CD4-positive, alpha-beta T cell treated with Interleukin-21 for 1 hour (primary cell): ENCODE results near the gene PINK1.

Experiments used
- DNase-seq: peaks from one replicate; pipeline ENCODE4 v3.0.0-alpha.2; 2020

The PINK1 gene

GRCh38 chr1:20611652-20612051 lies 21.6 kb upstream of the PINK1 start:
- DNase-seq = no peak

DNA sequence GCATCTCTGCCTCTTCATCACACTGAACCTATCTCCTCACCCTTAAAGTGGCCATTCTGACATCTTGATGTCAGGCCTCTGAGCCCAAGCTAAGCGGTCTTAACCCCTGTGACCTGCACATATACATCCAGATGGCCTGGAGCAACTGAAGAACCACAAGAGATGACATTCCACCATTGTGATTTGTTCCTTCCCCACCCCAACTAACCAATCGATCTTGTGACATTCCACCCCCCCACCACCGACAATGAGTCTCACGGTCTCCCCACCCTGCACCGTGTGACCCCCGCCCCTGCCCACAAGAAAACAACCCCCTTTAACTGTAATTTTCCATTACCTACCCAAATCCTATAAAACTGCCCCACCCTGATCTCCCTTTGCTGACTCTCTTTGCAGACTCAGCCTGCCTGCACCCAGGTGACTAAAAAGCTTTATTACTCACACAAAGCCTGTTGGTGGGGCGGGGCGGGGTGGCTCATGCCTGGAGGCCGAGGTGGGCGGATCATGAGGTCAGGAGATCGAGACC lies 21.0 kb upstream of the PINK1 start:
- DNase-seq = no peak

- DNase-seq = no peak
Observed at GRCh38 chr1:20614131-20614579, 19.1 kb upstream of the PINK1 start.

- no peak for DNase-seq
Observed at GRCh38 chr1:20615946-20616846, 17.1 kb upstream of the PINK1 start.

DNA sequence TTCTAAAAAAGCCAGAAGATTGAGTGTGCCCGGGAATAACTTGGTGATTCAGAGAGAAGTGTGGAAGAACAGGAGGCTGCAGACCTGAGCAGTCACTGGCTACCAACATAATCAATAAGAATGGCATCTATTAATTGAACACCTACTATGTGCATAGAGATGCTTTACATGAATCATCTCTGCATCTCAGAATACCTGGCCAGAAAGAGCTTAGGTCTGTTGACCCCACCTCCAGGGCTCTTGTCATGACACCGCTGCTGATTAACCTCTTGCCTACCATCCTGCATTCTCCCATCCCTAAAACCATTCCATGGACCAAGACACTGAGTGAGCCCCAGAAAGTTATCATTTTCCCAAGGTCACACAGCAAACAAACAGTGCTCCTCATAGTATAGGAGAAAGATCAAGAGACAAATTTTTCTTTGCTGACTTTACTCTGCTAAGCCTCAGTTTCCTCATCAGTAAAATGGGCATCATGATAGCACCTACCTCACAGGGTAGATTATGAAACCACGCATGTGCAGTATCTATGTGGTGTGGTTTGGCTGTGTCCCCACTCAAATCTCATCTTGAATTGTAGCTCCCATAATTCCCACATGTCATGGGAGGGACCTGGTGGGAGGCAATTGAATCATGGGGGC lies 16.3 kb upstream of the PINK1 start:
- no peak for DNase-seq

- DNase-seq = no peak
Observed at GRCh38 chr1:20618550-20618949, 14.7 kb upstream of the PINK1 start.

- no peak for DNase-seq
Observed at GRCh38 chr1:20619999-20620398, 13.3 kb upstream of the PINK1 start.

GRCh38 chr1:20621012-20621411 lies 12.2 kb upstream of the PINK1 start:
- no peak for DNase-seq

GRCh38 chr1:20624709-20625108 lies 8.5 kb upstream of the PINK1 start:
- DNase-seq = no peak

DNA sequence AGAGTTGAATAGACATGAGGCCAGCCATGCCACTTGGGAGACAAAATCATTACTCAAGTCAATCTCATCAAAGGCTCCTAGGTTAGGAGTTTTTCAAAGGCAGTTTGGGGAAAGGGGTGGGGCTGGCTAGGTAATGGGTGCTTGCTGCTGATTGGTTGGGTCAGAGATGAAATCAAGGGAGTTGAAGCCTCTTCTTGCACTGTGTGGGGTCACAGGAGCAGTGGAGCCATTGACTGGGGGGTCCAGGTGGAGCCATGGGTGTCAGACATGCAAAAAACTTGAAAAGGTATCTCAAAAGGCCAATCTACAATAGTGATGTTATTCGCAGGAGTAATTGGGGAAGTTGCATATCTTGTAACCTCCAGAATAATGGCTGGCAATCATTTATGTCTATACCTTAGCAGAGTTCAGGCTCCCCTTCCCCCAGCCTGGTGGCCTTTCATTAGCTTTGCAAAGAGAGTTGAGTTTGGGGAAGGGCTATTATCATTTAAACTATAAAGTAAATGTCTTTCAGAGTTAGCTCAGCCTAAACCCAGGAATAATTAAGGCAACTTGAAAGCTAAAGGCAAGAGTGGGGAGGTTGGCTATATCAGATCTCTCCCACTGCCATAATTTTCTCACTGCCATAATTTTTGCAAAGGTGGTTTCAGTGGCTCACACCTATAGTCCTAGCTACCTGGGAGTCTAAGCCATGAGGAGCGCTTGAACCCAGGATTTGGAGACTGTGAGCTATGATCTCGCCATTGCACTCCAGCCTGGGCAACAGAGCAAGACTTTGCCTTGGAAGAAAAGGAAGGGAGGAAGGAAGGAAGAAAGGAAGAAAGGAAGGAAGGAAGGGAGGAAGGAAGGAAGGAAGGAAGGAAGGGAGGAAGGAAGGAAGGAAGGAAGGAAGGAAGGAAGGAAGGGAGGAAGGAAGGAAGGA lies 7.8 kb upstream of the PINK1 start:
- no peak for DNase-seq

DNA sequence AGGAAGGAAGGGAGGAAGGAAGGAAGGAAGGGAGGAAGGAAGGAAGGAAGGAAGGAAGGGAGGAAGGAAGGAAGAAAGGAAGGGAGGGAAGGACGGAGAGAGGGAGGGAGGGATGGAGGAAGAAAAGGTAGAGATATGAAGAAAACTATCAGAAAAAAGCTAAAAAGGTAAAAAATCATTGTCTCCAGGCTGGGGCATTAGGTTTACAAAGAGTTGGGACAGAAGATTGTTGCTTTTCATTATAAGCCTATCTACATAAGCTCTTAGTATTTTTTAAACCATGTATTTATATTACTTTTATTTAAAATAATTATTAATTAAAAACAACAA lies 7.2 kb upstream of the PINK1 start:
- no peak for DNase-seq

DNA sequence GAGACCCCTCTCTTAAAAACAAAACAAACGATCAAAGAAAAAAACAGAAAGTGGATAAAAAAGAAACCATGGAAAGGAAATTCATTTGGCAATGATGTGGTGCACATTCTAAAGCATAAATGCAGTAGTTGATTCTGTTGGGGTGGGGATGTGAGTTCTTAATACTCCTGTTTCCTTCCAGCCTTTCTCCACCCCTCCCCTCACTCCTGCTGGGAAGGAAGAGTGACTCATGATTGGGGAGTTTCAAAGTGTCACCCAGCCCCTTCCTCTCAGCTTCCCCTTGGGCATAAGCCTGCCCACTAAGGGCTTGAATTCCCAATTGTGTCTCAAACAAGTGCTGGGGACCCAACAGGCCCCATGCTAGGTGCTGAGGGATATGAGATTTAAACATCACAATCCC lies 6.7 kb upstream of the PINK1 start:
- DNase-seq = no peak

DNA sequence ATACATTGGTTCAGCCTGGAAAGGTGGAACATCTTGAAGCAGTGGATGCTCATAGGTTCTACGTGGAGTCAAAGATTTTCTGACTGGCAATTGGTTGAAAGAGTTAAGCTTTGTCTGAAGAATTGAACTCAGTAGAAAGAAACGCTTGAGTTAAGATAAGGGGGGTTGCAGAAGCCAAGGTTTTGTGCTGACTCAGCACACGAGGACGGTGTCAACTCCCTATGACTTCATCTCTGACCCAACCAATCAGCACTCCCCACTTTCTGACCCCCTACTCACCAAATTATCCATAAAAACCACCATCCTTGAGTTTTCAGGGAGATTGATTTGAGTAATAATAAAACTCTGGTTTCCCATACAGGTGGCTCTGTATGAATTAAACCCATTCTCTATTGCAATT lies 2.5 kb upstream of the PINK1 start:
- DNase-seq = no peak

DNA sequence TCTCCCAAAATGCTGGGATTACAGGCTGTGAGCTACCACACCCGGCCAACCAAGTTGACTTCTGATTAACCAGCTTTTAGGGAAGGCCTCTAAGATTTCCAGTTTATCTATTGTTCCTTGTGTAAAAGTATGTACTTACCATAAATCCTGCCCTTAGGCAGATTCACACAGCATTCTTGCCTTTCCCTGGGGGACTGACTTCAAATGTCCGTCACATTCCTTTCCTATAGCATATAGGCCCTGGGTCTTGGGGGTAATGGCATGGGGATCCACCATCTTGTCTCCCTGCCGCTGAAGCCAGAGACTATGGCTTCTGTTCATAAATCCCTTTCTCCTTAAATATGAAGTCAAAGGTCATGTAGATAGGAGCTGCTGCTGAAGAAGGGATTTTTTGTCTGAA lies 872 bp upstream of the PINK1 start:
- DNase-seq = no peak

DNA sequence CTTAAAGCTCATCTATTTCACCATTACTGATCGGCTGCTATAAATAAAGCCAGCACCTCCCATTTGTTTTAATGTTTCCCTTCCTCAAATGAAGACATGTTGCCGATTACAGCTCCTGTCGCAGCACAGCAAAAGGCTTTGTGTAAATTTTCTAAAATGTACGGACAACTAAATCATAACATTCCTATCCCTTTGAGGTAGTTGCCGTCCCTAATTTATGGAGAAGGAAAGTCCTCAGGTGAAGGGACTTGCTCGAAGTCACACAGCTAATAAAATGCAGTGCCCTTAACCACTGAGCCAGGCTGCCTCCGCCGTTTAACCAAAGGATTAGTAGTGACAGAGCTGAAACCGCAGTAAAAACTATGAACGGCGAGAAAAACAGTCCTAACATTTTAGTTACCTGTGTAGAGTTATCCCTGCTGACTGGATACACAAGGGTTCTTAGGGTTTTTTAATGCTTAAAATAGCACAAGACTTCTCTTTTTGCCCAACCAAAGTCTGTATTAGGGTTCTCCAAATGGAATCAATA lies 871 bp downstream of the PINK1 start:
- no peak for DNase-seq

GRCh38 chr1:20634594-20635084 lies 1.4 kb downstream of the PINK1 start:
- peak; percentile 43 for DNase-seq

DNA sequence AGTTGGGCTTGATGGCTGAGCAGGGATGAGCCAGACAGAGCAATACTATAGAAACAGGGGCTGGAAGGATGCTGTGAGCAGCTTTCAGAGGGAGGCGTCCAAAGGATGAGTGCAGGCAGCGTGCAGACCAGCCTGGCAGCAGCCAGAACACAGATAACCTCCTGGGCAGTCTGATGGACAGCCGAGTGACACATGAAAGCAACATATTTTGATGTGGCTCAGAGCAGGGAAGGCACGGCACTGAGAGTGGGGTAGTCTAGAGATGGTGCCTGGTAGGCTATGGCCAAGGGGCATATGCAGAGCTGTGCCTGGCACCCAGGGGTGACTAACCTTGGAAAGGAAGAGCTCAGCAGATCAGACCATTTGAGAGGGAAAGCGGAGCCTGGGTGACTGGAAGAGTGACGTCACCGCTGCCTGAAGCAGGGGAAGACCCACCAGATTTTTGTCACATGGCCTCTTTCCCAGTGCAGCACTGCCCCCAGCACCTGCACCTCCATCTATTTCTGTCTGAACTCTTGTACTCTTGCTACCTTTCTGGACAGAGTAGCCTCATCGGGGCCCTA lies 3.6 kb downstream of the PINK1 start:
- DNase-seq = no peak

GRCh38 chr1:20640183-20640597 lies 6.9 kb downstream of the PINK1 start:
- DNase-seq = peak; percentile 69

DNA sequence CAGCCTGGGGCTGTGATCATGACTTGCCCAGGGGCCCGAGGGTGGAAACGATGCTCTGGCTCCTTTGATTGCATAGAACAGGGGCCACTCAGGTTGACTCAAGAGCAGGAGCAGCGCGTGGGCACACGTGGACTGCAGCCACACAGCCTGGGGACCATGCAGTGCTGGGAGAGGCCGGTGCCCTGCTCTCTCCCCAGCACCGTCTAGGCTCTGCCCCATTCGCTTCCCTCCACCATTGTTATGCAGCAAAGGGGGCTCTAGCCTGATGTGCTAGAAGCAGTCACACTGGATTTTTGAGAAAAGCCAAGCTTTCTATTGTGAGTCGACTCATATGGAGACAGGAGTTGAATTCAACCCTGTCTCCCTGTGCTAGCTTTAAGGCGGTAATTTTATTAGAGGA lies 8.7 kb downstream of the PINK1 start:
- no peak for DNase-seq

- DNase-seq = no peak
Observed at GRCh38 chr1:20643080-20643479, 9.8 kb downstream of the PINK1 start.

- no peak for DNase-seq
Observed at GRCh38 chr1:20644416-20644815, 11.2 kb downstream of the PINK1 start.

DNA sequence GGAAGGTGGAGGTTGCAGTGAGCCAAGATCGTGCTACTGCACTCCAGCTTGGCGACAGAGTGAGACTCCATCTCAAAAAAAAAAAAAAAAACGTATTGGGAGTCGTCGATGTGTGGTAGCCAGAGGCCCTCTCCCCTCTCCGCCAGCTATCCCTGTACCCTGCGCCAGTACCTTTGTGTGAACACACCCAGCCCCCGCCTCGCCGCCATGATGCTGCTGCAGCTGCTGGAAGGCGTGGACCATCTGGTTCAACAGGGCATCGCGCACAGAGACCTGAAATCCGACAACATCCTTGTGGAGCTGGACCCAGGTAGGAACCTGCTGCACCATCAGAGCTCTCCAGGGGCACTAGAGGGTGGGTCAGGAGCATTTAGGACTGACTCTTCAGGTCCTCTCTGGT lies 12.2 kb downstream of the PINK1 start:
- no peak for DNase-seq
